Fibroblast of the aortic adventitia (primary cell): ENCODE measurements around the gene CNNM4. TPM values are rescaled to one million over a fixed set of nuclear protein-coding genes. Genes with fewer than 3 reads are reported as not detected.

Source experiments
- DNase-seq: peaks from one replicate; pipeline ENCODE4 v3.0.0-alpha.2; 2010; ENCODE audit warnings: low read depth
- H3K4me3 ChIP-seq: 2 replicates; pipeline ENCODE4 v1.5.1; 2011; ENCODE audit warnings: low read depth, mild to moderate bottlenecking, control low read depth, low read length, moderate library complexity
- total RNA-seq: library from RNA; depleted of rRNA; stranded (reverse); fragments of >200 nt; gene quantifications from 2 replicates; pipeline ENCODE4 v1.2.3, GENCODE V29; 2012; ENCODE audit warnings: low replicate concordance
- TF ChIP-seq, protein P1 (sequence below): IDR thresholded peaks from 2 replicates; pipeline ENCODE4 v1.5.1; 2011; ENCODE audit warnings: mild to moderate bottlenecking, low read length, control low read depth, inconsistent platforms; ENCODE audit not compliant: insufficient read depth

CNNM4 gene
- total RNA-seq, 1 donor = 3.8 TPM

DNA sequence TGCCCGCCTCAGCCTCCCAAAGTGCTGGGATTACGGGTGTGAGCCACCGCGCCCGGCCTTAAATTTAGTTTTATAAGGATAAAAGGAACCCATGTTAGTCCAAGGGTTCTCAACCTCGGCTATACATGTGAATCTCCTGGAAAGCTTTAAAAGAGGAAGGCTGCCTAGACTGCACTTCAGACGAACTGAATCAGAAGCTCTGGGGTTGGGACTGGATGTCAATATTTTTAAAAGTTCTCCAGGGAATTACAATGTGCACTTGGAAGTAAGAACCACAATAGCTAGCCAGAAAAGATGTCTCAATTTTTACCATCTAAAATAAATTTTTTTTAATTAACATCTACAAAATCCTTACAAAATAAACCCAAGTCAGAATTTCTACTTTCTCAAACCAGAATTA lies 31.0 kb upstream of the CNNM4 start:
- TF ChIP-seq, protein P1, sequence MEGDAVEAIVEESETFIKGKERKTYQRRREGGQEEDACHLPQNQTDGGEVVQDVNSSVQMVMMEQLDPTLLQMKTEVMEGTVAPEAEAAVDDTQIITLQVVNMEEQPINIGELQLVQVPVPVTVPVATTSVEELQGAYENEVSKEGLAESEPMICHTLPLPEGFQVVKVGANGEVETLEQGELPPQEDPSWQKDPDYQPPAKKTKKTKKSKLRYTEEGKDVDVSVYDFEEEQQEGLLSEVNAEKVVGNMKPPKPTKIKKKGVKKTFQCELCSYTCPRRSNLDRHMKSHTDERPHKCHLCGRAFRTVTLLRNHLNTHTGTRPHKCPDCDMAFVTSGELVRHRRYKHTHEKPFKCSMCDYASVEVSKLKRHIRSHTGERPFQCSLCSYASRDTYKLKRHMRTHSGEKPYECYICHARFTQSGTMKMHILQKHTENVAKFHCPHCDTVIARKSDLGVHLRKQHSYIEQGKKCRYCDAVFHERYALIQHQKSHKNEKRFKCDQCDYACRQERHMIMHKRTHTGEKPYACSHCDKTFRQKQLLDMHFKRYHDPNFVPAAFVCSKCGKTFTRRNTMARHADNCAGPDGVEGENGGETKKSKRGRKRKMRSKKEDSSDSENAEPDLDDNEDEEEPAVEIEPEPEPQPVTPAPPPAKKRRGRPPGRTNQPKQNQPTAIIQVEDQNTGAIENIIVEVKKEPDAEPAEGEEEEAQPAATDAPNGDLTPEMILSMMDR = no peak
- DNase-seq = peak; percentile 24
- no peak overlapping the region for H3K4me3 ChIP-seq

DNA sequence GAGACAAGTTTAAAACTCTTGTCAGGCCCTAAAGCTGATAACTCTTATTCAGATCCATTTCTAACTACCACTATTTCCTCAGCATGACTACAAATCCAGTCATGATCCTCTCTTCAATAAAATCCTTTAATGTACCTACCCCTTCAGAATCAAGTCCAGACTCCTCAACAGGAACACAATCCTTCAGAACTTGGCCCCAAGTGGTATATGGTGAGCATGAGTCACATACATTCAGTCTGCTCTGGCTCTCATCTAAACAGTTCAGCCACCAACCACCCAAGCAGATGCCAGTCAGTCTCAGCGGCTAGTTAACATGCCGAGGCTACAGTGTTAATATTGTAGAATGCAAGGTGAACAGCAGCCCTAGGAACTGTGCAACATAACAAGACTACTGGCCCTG lies 30.5 kb upstream of the CNNM4 start:
- no peak overlapping the region for H3K4me3 ChIP-seq
- TF ChIP-seq, protein P1 = no peak
- DNase-seq = peak; percentile 60

DNA sequence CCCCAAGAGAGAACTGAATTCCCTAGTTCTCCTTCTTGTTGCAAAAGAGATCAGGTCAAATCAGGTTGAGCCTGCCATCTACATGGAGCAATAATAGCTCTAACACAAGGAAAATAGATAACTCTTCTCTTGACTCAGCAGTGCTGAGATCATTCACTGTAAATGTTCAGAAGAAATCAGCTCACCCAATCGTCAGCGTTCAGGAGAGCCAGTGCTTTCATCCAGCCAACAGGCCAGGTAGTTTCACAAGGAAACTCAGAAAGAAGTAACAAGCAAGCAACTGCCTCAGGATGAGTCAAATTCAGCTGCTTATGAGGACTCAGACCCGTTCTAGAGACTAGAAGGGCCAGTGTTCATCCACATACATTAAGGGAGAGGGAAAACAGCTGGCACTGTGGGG lies 26.8 kb upstream of the CNNM4 start:
- TF ChIP-seq, protein P1 = no peak
- DNase-seq = no peak

DNA sequence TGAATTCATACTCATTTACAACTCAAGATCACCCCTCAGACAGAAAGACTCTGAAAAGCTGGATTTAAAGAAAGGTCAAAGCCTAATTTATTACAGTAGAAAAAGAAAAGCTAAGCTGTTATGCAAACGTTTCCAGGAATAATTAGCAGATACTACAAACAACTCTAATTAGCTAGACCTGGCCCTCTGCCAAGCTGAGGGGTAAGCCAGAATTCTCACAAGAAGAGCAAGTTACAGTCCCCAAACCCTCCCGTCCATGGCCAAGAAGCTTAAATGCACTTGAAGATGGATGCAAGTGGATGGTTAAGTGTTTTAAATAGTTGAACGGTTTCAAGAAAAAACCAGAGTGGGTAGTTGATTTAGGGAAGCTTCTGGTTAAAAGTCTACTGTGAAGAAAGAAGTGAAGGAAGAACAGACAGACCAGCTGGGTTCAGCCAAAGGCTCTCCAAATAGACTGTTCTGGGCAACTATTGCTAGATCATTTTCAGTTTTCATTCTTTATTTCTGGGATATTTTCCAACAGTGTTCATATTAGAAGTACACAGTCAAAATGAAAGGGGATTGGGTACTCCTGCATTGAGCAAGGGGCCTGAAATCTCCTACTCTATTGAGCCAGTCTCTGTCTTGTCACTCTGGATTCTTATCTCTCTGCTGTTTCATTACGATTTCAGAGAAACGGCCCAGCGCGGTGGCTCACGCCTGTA lies 25.7 kb upstream of the CNNM4 start:
- peak; percentile 76 for DNase-seq
- H3K4me3 ChIP-seq = no peak overlapping the region
- TF ChIP-seq, protein P1 = no peak

More for the DNA sequence above, 26.8 kb upstream of the CNNM4 start:
- H3K4me3 ChIP-seq = no peak overlapping the region

DNA sequence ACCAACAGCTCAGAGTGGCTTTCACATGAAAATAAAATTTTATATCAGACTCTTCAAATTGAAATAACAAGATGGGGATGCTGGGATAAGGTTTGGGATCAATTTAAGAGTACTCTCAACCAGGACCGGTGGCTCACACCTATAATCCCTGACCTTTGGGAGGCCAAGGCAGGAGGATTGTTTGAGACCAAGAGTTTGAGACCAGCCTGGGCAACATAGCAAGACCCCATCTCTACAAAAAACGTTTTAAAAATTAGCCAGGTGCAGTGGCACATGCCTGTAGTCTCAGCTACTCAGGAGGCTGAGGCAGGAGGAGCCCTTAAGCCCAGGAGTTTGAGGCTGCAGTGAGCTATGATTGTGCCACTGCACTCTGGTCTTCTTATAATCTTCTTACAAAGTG lies 23.5 kb upstream of the CNNM4 start:
- DNase-seq = no peak
- no peak overlapping the region for H3K4me3 ChIP-seq
- TF ChIP-seq, protein P1 = no peak

DNA sequence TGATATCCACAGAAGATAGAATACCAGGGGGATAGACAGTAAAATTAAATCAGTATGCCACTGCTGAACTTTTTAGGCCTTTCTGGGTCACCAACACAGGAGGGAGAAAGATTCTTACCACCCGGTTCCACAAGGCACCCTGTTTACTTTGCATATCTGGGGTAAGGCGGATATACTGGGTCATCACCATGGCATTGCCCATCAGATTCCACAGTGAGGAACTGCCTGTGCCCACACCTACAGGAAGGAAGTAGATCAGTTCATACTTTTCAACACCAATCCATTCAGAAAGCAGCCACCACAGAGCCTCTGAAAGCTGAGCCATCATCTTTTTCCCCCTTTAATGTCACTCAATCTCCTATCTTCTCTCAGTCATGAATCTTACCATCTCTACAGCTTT lies 22.9 kb upstream of the CNNM4 start:
- DNase-seq = no peak
- TF ChIP-seq, protein P1 = no peak
- no peak overlapping the region for H3K4me3 ChIP-seq
